Mesenchymal stem cell (in vitro differentiated cells and primary cell): ENCODE measurements around the gene HOXA5.

Experiments used
- DNase-seq: peaks from one replicate; pipeline ENCODE4 v3.0.0-alpha.2; 2013
- H2AFZ ChIP-seq: one replicate; pipeline ENCODE4 v1.6.1; 2013; ENCODE audit warnings: low read depth, mild to moderate bottlenecking, control low read depth, inconsistent platforms, low read length, moderate library complexity
- H2AK5ac ChIP-seq: 2 replicates; pipeline ENCODE4 v1.6.1; 2013; ENCODE audit warnings: low read length, moderate library complexity, mild to moderate bottlenecking, inconsistent platforms; ENCODE audit not compliant: severe bottlenecking
- H2BK120ac ChIP-seq: one replicate; pipeline ENCODE4 v1.6.1; 2013; ENCODE audit warnings: low read depth, mild to moderate bottlenecking, inconsistent platforms, low read length, moderate library complexity
- H2BK12ac ChIP-seq, 2 experiments: one replicate each; pipeline ENCODE4 v1.6.1; 2013; ENCODE audit warnings: inconsistent platforms in 2 of 2, low read length in 2 of 2, mild to moderate bottlenecking in 2 of 2, moderate library complexity in 2 of 2, control low read depth in 1 of 2
- H2BK15ac ChIP-seq: one replicate; pipeline ENCODE4 v1.6.1; 2013; ENCODE audit warnings: mild to moderate bottlenecking, low read depth, inconsistent platforms; ENCODE audit not compliant: poor library complexity, severe bottlenecking
- H2BK5ac ChIP-seq: 2 replicates; pipeline ENCODE4 v1.6.1; 2013; ENCODE audit warnings: low read depth, mild to moderate bottlenecking, low read length, control low read depth, inconsistent platforms; ENCODE audit not compliant: poor library complexity, severe bottlenecking
- H3K14ac ChIP-seq, 2 experiments: one replicate each; pipeline ENCODE4 v1.6.1; 2013; ENCODE audit warnings: inconsistent platforms in 2 of 2, low read length in 2 of 2, control low read depth in 1 of 2, mild to moderate bottlenecking in 1 of 2, moderate library complexity in 1 of 2
- H3K18ac ChIP-seq, 2 experiments: one replicate each; pipeline ENCODE4 v1.6.1; 2013; ENCODE audit warnings: inconsistent platforms in 2 of 2, low read length in 2 of 2, control low read depth in 1 of 2, low read depth in 1 of 2, mild to moderate bottlenecking in 1 of 2
- H3K23ac ChIP-seq, 2 experiments: one replicate each; pipeline ENCODE4 v1.6.1; 2013; ENCODE audit warnings: inconsistent platforms in 2 of 2, low read length in 2 of 2, mild to moderate bottlenecking in 2 of 2, moderate library complexity in 2 of 2, control low read depth in 1 of 2
- H3K27ac ChIP-seq: 2 replicates; pipeline ENCODE4 v1.5.1; 2013; ENCODE audit warnings: mild to moderate bottlenecking, moderate library complexity, low read length, control low read depth, inconsistent platforms; ENCODE audit not compliant: poor library complexity, severe bottlenecking
- H3K27me3 ChIP-seq, 2 experiments: 2 replicates each; pipeline versions ENCODE4 v1.6.1 to v1.7.0; 2013; ENCODE audit warnings: low read length in 2 of 2, mild to moderate bottlenecking in 2 of 2, moderate library complexity in 2 of 2, control low read depth in 1 of 2, inconsistent platforms in 1 of 2; ENCODE audit not compliant: control insufficient read depth in 1 of 2, insufficient read depth in 1 of 2
- H3K36me3 ChIP-seq, 2 experiments: 2 replicates each; pipeline versions ENCODE4 v1.6.1 to v1.7.0; 2013; ENCODE audit warnings: low read length in 2 of 2, control low read depth in 1 of 2, inconsistent platforms in 1 of 2, low read depth in 1 of 2, mild to moderate bottlenecking in 1 of 2; ENCODE audit not compliant: insufficient read depth in 2 of 2, control insufficient read depth in 1 of 2
- H3K4ac ChIP-seq, 2 experiments: one replicate each; pipeline ENCODE4 v1.6.1; 2013; ENCODE audit warnings: inconsistent platforms in 2 of 2, low read length in 2 of 2, mild to moderate bottlenecking in 2 of 2, moderate library complexity in 2 of 2, control low read depth in 1 of 2, low read depth in 1 of 2
- H3K4me1 ChIP-seq: 2 replicates; pipeline ENCODE4 v1.6.1; 2013; ENCODE audit warnings: low read depth, low read length, control low read depth; ENCODE audit not compliant: control insufficient read depth, insufficient read depth
- H3K4me2 ChIP-seq: 2 replicates; pipeline ENCODE4 v1.6.1; 2013; ENCODE audit warnings: low read length, mild to moderate bottlenecking, inconsistent platforms; ENCODE audit not compliant: poor library complexity, severe bottlenecking
- H3K4me3 ChIP-seq, 2 experiments: 2 replicates each; pipeline versions ENCODE4 v1.5.1 to v1.7.0; 2013; ENCODE audit warnings: low read length in 2 of 2, mild to moderate bottlenecking in 2 of 2, control low read depth in 1 of 2, low read depth in 1 of 2; ENCODE audit not compliant: insufficient read depth in 1 of 2
- H3K79me1 ChIP-seq: replicated peaks from 2 replicates; pipeline ENCODE4 v1.6.1; 2013; ENCODE audit warnings: mild to moderate bottlenecking, control low read depth, low read length, inconsistent platforms; ENCODE audit not compliant: poor library complexity, severe bottlenecking
- H3K9ac ChIP-seq: 2 replicates; pipeline ENCODE4 v1.7.0; 2013; ENCODE audit warnings: mild to moderate bottlenecking, low read length, moderate library complexity
- H3K9me3 ChIP-seq: 2 replicates; pipeline ENCODE4 v1.7.0; 2013; ENCODE audit warnings: mild to moderate bottlenecking, low read length; ENCODE audit not compliant: control insufficient read depth
- H4K8ac ChIP-seq: one replicate; pipeline ENCODE4 v1.6.1; 2013; ENCODE audit warnings: inconsistent platforms, mild to moderate bottlenecking, low read length, moderate library complexity
- H4K91ac ChIP-seq: one replicate; pipeline ENCODE4 v1.6.1; 2013; ENCODE audit warnings: mild to moderate bottlenecking, low read length, inconsistent platforms
- WGBS: methylation state at CpG from one replicate; pipeline ENCODE4 v1.1.7; 2013; ENCODE audit warnings: mixed read lengths; 5-methylcytosine and 5-hydroxymethylcytosine counted together

HOXA5 gene

DNA sequence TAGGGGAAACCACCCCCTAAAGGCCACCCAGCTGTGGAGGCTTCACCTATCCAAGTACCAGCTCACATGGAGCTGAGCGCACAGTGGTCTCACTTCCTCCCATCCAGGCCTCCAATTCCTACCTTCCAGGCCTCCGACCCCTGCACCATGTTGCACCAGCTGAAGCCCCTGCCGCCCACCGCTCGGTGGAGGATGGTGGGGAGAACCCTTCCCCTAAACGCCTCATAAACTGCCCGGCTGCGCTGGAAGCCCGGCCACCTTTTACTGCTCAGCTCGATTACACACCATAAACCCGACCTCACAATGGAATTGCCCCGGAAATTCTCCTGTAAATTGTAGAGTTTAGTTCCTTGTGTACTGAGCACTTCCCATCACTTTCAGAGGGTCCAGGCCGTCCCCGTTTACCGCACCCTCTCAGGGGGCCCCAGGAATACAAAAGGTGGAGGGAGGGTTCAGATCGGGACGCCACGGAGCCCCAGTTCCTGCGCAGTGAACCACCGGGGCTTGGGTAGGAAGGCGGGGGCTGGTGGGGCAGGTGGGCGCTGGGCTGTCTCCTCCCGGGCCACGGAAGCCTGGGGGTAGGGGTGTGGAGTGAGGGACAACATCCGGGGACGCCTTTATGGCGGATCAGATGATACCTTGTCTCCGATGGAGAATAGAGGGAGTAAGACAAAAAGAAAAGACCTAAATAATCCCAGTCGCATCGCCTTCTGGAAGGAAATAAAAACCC lies 14.4 kb upstream of the HOXA5 start:
- Histone ChIP-seq H2BK12ac (no peak overlapping the region), H2AK5ac (no peak overlapping the region), H3K27ac (no peak overlapping the region), H3K9me3 (no peaks in the 10 kb centered on the region), H2BK5ac (no peak overlapping the region), H3K27me3 (peaks cover 0 to 59% of the 10 kb centered on the region in 2 experiments), H3K4me3 (peak overlapping the region in 1 of 2 experiments; percentile 82), H3K18ac (no peak overlapping the region), H3K79me1 (peaks cover 5% of the 10 kb centered on the region), H3K36me3 (peaks cover 7 to 19% of the 10 kb centered on the region in 2 experiments), H3K14ac (no peak overlapping the region), H4K91ac (no peak overlapping the region), H2BK120ac (no peak overlapping the region), H2BK15ac (no peak overlapping the region), H3K23ac (no peak overlapping the region), H4K8ac (no peak overlapping the region), H3K9ac (peak overlapping the region; percentile 77), H3K4ac (no peak overlapping the region), H3K4me2 (no peak overlapping the region), H3K4me1 (peaks cover 18% of the 10 kb centered on the region), H2AFZ (no peak overlapping the region)
- WGBS = 61% methylated on average over 26 of the region's 30 CpGs
- no peak for DNase-seq

DNA sequence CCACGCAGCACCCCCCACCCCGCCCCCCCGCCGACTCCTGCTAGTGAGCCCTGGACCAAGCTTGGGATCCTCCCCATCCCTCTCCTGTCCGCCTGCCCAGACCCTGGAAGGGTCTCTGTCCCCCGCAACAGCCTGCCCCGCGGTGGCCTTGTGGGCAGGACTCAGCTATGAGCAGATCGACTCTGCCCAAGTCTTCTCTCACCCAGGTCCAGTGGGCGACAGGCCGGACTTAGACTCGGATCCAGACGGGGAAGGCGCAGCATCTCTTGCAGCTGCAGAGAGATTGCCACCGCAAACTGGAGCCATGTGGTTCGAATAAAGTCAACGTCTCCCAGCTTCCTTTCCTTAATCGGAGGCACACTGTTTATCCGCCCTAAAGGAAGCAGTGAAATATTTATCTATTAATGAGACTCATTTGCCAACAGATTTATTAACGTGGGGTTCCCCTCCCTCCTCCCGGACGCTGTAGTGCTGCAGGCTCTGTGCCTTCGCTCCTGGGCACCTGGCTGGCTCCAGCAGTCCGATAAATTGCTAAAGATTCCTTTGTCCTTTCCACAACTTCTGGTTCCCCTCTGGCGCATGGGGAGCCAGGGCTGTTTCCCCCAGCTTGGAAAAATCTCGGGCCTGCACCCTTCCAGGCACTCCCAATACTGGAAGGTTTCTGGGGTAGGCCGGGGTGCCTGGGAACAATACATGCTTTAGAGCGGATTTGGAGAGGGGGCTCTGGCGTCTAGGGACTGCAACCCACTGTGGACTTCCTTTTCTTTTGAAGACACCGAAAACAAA lies 13.6 kb upstream of the HOXA5 start:
- no peak for DNase-seq
- H2BK12ac ChIP-seq = no peak overlapping the region
- no peak overlapping the region for H2AFZ ChIP-seq
- H3K27me3 ChIP-seq = peaks cover 0 to 67% of the 10 kb centered on the region in 2 experiments
- H3K18ac ChIP-seq = no peak overlapping the region
- no peak overlapping the region for H2BK5ac ChIP-seq
- H3K4ac ChIP-seq = no peak overlapping the region
- no peak overlapping the region for H3K23ac ChIP-seq
- H2BK15ac ChIP-seq = no peak overlapping the region
- no peak overlapping the region for H3K27ac ChIP-seq
- H3K79me1 ChIP-seq = peaks cover 6% of the 10 kb centered on the region
- H3K9ac ChIP-seq = peak overlapping the region; percentile 77
- no peak overlapping the region for H3K14ac ChIP-seq
- H4K8ac ChIP-seq = no peak overlapping the region
- H3K9me3 ChIP-seq = no peaks in the 10 kb centered on the region
- H2AK5ac ChIP-seq = no peak overlapping the region
- peaks cover 0 to 24% of the 10 kb centered on the region in 2 experiments for H3K36me3 ChIP-seq
- H3K4me2 ChIP-seq = no peak overlapping the region
- no peak overlapping the region for H4K91ac ChIP-seq
- peaks cover 20% of the 10 kb centered on the region for H3K4me1 ChIP-seq
- peak overlapping the region in 1 of 2 experiments; percentile 82 for H3K4me3 ChIP-seq
- H2BK120ac ChIP-seq = no peak overlapping the region
- WGBS = 64% methylated on average over 29 of the region's 30 CpGs

DNA sequence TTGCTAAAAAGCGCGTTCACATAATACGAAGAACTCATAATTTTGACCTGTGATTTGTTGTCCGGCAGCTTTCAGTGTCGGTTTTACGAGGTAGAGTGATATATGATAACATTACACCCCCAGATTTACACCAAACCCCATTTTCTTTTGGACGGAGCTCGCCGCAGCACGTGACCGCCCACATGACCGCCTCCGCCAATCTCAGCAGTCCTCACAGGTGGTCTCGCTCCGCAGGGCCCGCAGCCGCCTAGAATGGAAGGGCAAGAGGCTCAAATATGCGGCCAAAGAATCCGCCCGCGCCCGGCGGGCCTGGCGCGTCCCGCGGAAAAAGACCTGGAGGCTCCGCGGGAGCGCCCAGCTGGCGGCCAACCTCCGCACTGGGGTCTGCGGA lies 13.0 kb upstream of the HOXA5 start, which contains the start of gene HOXA7:
Gene HOXA7 (minus strand): TSS at position 168 of the 391 bp plus-strand sequence. CDS start 130 bp downstream, at position 38.
- WGBS = 38% methylated on average over 33 of the region's 33 CpGs
- H3K4ac ChIP-seq = no peak within 1 kb of the TSS
- no peak within 1 kb of the TSS for H2BK5ac ChIP-seq

More for the DNA sequence above, 13.0 kb upstream of the HOXA5 start, which contains the start of gene HOXA7:
- no peak within 1 kb of the TSS for H2BK15ac ChIP-seq
- peaks cover 0 to 23% of the 10 kb centered on the region in 2 experiments for H3K36me3 ChIP-seq
- no peak for DNase-seq
- no peak within 1 kb of the TSS for H3K14ac ChIP-seq
- H3K27me3 ChIP-seq = peaks cover 0 to 73% of the 10 kb centered on the region in 2 experiments
- no peak within 1 kb of the TSS for H2BK120ac ChIP-seq
- peak within 1 kb of the TSS in 1 of 2 experiments; percentile 41 for H3K23ac ChIP-seq
- H3K27ac ChIP-seq = no peak within 1 kb of the TSS
- no peak within 1 kb of the TSS for H3K4me2 ChIP-seq
- H3K4me1 ChIP-seq = peaks cover 18% of the 10 kb centered on the region
- H3K4me3 ChIP-seq = peak within 1 kb of the TSS; percentile 32 to 82
- peak within 1 kb of the TSS; percentile 36 for H2AFZ ChIP-seq
- H3K9me3 ChIP-seq = no peaks in the 10 kb centered on the region
- H3K79me1 ChIP-seq = peaks cover 8% of the 10 kb centered on the region
- H3K18ac ChIP-seq = peak within 1 kb of the TSS; percentile 34 to 41
- H3K9ac ChIP-seq = peak within 1 kb of the TSS; percentile 90
- H2BK12ac ChIP-seq = no peak within 1 kb of the TSS
- H2AK5ac ChIP-seq = no peak within 1 kb of the TSS
- H4K8ac ChIP-seq = peak within 1 kb of the TSS; percentile 57
- H4K91ac ChIP-seq = no peak within 1 kb of the TSS
